Stomach smooth muscle (tissue), 2 donors: ENCODE measurements around the gene HHAT.

Experiments
- H3K27ac ChIP-seq: one replicate; pipeline ENCODE4 v1.7.0; 2013; ENCODE audit warnings: mild to moderate bottlenecking, low read length, inconsistent platforms
- H3K27me3 ChIP-seq, 2 donors: one replicate each; pipeline ENCODE4 v1.7.0; 2013; ENCODE audit warnings: low read length in 2 of 2; ENCODE audit not compliant: insufficient read depth in 2 of 2, control insufficient read depth in 1 of 2
- H3K36me3 ChIP-seq, 2 donors: one replicate each; pipeline ENCODE4 v1.7.0; 2013; ENCODE audit warnings: low read length in 2 of 2; ENCODE audit not compliant: control insufficient read depth in 2 of 2, insufficient read depth in 2 of 2
- H3K4me1 ChIP-seq: one replicate; pipeline ENCODE4 v1.7.0; 2013; ENCODE audit warnings: low read length; ENCODE audit not compliant: control insufficient read depth, insufficient read depth
- H3K4me3 ChIP-seq, 2 donors: one replicate each; pipeline ENCODE4 v1.7.0; 2013; ENCODE audit warnings: low read length in 2 of 2
- H3K9ac ChIP-seq, 2 donors: one replicate each; pipeline ENCODE4 v1.7.0; 2013; ENCODE audit warnings: low read length in 2 of 2, mild to moderate bottlenecking in 1 of 2
- H3K9me3 ChIP-seq, 2 donors: one replicate each; pipeline ENCODE4 v1.7.0; 2013; ENCODE audit warnings: low read length in 2 of 2; ENCODE audit not compliant: control insufficient read depth in 2 of 2
- donor health status: healthy.
- donor health status: Pancreatic carcinoma.

The HHAT gene

DNA sequence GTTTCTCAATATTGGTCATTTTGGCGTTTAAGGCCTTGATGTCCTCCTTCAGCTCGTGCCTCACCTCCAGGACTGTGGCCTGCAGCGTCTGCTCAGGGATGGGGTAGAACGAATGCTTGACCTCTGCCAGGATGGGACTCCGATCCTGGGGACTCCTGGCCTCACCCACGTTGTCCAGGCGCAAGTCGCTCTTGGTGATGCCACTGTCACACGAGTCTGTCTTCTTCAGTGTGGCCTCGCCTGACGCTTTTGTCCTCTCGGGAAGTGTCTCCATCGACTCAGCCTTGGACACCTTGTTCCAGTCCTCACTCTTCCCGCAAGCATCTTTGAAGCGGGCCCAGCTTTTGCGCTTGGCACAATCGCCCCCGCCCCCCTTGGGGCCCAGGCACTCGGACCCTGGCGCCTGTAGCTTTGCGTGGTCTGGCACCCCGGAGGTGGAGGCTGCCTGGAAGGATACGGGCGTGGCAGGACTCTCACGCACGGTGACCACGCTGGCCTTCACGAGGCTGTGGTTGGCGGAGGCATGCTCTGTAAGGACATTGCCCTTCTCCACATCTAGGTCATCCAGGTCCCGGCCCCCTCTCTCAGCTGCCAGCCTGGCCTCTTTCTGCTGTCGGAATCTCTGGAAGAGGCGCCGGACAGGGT is 354.8 kb downstream of the HHAT start:
- Histone ChIP-seq H3K4me3 (no peak overlapping the region), H3K27me3 (no peaks in the 10 kb centered on the region), H3K27ac (no peak overlapping the region), H3K4me1 (peaks cover 2% of the 10 kb centered on the region), H3K36me3 (peaks cover 0 to 2% of the 10 kb centered on the region in 2 donors), H3K9ac (no peak overlapping the region), H3K9me3 (no peaks in the 10 kb centered on the region)

DNA sequence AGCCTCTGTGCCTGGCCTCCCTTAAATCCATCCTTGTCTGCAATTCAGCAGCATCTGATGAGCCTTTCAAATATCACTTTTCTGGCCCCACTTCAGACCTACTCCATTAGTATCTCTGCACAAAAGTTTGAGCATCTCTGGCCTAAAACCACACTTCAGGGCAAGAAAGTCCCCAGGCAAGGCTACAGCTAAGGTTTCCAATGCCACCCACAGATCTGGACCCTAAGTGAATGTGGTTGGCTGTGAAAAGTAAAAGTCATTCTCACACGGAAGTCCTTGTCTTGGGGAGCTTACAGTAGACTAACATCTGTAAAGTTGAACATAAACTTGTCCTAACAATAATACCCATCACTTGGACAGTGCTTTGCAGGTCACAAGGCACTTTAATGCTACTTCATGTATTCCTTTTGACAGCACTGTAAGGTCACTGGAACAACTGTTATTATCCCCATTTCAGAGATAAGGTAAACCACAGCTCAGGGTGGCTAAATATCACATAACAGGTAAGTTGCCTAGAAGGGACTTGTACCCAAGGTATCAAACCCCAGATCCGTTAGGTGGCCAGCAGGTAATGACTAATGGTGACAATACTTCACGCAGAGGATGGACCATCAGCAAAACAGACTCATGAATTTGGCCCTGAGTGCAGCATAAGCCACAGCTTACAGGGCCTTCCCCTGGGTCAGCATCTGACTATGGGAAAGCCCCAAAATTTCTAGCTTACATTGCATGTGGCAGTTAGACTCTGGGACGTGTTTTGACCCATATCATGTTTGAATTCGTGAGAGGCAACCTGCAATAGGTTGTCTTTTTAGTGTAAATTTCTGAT is 356.0 kb downstream of the HHAT start:
- Histone ChIP-seq H3K9me3 (no peaks in the 10 kb centered on the region), H3K27ac (no peak overlapping the region), H3K4me3 (no peak overlapping the region), H3K9ac (no peak overlapping the region), H3K36me3 (peaks cover 0 to 2% of the 10 kb centered on the region in 2 donors), H3K27me3 (no peaks in the 10 kb centered on the region), H3K4me1 (peaks cover 8% of the 10 kb centered on the region)

DNA sequence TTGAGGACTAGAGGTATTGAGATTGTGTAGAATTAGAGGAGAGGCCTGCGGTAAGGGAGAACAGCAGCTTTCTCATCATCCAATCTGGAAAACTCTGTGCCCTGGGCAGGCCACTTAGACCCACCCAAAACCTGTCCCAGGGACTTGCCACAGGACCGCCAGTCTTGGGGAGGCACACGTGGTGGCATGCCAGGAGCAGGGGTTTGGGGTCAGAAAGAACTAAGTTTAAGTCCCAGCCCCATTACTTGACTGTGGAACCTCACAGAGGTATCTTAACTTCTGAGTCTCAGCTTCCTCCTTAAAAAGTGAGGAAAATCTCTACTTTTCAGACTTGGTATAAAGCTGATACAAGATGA is 356.6 kb downstream of the HHAT start:
- peaks cover 0 to 2% of the 10 kb centered on the region in 2 donors for H3K36me3 ChIP-seq

DNA sequence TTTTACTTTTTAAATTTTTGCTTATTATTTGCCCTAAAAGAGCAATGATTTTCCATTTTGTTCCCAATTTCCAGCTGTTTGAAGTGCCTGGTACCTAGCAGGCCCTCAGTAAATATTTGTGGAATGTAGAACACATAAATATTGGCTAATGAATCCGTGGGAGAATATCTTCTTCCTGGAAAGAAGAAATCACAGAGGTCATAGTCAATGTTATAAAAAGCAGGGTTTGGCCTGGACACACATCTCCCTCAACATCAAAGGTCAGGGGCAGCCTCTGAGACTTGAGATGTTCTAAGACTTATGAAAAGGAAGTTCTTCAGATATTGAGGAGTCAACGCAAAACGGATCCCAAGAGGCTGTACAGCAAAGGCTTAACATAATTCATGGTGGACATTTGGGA is 358.1 kb downstream of the HHAT start:
- Histone ChIP-seq H3K27ac (no peak overlapping the region), H3K4me1 (peaks cover 8% of the 10 kb centered on the region), H3K27me3 (no peaks in the 10 kb centered on the region), H3K9ac (no peak overlapping the region), H3K4me3 (no peak overlapping the region), H3K36me3 (no peaks in the 10 kb centered on the region), H3K9me3 (no peaks in the 10 kb centered on the region)

More for the DNA sequence above, 356.6 kb downstream of the HHAT start:
- H3K27me3 ChIP-seq = no peaks in the 10 kb centered on the region
- H3K4me3 ChIP-seq = no peak overlapping the region
- peaks cover 8% of the 10 kb centered on the region for H3K4me1 ChIP-seq
- H3K9ac ChIP-seq = no peak overlapping the region
- H3K27ac ChIP-seq = no peak overlapping the region
- H3K9me3 ChIP-seq = no peaks in the 10 kb centered on the region

DNA sequence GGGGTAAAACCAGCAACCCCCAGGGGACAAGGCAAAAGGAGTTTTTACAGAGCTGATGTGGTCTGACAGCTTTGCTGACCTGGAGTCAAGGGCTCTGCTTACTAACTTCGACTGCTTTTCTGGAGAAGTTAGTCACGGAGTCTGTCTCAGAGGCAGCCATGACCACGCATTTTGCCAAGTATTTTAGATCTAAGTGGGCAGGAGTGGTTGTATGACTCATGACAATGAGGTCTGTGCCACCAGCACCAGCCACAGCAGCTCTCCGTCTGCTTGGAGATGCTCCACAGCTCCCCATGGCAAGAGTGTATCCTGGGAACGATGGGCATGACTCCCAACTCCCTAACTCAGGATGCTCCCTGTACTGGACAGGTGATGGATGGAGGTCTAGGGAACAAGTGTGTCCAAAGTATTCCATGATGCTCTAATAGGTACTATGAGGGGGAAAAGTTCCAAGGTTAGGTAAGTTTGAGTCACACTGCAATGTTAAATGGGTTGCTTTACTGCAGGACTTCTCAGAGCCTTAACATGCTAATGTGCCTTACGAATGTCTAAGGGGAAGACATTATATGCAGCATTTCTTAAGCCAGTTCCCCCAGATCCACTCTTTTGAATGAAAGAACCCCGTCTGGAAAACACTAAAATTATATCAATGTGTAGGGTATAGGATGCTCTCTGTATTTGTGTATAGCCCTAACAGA is 359.0 kb downstream of the HHAT start:
- Histone ChIP-seq H3K27ac (no peak overlapping the region), H3K27me3 (no peaks in the 10 kb centered on the region), H3K4me3 (no peak overlapping the region), H3K4me1 (peaks cover 8% of the 10 kb centered on the region), H3K36me3 (no peaks in the 10 kb centered on the region), H3K9ac (no peak overlapping the region), H3K9me3 (no peaks in the 10 kb centered on the region)

DNA sequence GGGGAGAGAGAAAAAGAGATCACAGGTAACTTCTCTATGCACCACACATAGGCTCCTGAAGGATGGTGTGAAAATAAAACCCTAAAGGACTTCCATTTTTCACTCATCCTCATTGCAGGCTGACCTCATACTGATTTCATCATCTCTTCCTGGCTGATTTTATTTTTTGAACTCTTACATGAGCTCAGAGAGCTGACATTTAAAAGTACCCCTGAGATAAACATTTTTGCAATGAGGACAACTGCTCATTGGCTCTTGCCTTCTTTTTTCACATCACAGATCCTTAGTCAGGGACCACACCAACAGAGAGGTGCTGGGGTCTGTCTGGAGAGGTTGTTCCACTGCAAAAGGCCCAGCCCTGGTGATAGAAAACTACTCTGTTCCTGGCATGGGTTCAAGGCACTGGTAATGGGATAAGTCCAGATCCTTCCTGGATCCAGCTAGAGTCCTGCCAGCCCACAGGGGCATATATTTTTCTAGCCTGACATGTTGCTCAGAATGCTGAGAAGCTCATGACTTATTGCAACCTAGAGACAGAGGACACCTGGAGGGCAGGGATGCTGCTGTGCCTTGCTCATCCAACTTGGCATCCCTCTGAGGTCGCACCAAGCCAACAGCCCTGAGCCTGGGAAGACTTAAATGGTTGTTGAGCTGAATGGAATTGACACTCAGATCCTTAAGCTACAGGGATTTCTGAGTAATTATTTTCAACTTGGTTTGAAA is 360.0 kb downstream of the HHAT start:
- Histone ChIP-seq H3K27ac (no peak overlapping the region), H3K9ac (no peak overlapping the region), H3K4me1 (peaks cover 8% of the 10 kb centered on the region), H3K9me3 (no peaks in the 10 kb centered on the region), H3K27me3 (no peaks in the 10 kb centered on the region), H3K36me3 (no peaks in the 10 kb centered on the region), H3K4me3 (no peak overlapping the region)

DNA sequence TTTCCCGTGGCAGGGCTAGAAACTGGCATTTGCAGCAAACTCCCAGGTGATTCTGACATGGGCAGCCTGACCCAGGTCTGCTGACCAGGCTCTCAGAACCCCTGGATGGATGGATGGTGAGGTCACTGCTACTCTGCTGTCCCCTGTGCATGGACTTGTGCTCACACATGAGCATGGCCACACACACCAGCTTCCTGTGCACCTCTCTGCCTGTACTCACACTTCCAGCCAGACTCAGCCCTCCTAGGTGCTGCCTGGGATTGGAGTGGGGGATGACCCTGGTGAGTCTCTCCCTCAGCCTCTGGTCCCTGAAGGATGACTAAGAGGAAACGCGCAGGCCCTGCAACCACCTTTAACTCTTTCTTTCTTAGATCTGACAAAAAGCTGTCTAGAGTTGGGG is 361.1 kb downstream of the HHAT start:
- Histone ChIP-seq H3K4me3 (no peak overlapping the region), H3K9ac (no peak overlapping the region), H3K36me3 (no peaks in the 10 kb centered on the region), H3K27ac (no peak overlapping the region), H3K27me3 (peaks cover 0 to under 1% of the 10 kb centered on the region in 2 donors), H3K4me1 (peaks cover 8% of the 10 kb centered on the region), H3K9me3 (no peaks in the 10 kb centered on the region)

DNA sequence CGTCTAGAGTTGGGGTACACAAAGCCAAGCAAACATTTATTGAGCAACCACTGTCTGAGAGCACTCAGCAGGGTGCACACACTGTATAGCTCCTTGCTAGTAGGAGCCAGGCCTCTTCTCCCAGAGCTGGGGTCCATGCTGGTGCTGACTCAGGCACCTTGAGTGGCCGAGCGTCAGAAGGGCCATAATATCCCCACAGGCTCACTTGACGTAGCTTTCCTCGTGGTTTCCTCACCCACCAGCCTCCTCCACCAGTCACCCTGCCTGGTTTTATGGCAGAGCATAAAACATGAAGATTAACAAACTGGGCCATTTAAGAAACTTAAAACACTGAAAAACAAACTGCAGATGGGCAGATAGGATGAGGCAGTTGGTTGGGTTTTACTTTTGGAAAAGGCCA is 361.5 kb downstream of the HHAT start:
- H3K36me3 ChIP-seq = no peaks in the 10 kb centered on the region
- H3K27ac ChIP-seq = no peak overlapping the region
- no peak overlapping the region for H3K4me3 ChIP-seq
- H3K9ac ChIP-seq = no peak overlapping the region
- H3K4me1 ChIP-seq = peaks cover 8% of the 10 kb centered on the region
- H3K9me3 ChIP-seq = no peaks in the 10 kb centered on the region
- H3K27me3 ChIP-seq = peaks cover 0 to 3% of the 10 kb centered on the region in 2 donors

DNA sequence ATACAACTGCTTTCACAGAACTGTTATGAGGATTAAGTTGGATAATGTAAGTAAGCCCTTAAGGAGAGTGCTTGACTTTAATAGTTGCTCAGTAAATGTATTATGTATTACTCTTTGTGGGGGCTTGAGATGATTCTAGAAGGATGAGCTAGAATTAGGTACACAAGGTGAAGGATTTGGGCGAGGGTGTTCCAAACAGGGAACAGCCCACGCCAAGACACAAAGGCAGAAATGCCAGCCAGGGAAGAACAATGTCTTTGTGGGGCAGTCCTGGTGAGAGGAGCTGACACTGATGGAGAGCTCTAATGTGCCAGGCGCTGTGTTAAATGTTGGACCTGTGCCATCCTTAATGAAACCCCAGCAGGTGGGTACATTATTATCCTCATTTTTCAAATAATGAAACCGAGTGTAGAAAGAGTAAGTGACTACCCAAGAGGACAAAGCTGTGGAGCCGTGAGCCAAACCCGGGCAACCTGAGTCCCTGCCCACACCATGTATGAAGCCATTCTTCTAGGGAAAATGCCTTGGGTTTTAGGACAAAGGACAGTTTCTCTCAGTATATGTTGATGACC is 362.4 kb downstream of the HHAT start:
- Histone ChIP-seq H3K36me3 (no peaks in the 10 kb centered on the region), H3K9me3 (no peaks in the 10 kb centered on the region), H3K9ac (no peak overlapping the region), H3K4me1 (peaks cover 8% of the 10 kb centered on the region), H3K27ac (no peak overlapping the region), H3K27me3 (peaks cover 0 to 3% of the 10 kb centered on the region in 2 donors), H3K4me3 (no peak overlapping the region)

DNA sequence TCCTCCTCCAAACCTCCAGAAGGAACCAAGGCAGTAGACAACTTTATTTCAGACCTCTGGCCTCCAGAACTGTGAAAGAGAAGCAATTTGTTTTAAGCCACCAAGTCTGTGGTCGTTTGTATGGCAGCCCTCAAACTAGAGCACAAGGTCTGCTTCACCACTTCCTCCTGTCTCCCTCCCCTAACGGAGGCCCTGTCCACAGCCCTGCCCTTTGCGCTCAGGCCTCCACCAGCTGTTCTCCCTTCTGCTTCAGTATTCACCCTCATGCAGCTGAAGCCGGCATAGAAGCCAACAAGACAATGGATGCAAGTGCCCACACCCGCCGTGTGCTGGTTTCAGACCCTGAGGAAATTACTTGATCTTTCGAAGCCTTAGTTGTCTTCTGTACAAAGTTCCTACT is 364.1 kb downstream of the HHAT start:
- no peak overlapping the region for H3K4me3 ChIP-seq
- peaks cover 0 to 3% of the 10 kb centered on the region in 2 donors for H3K27me3 ChIP-seq
- H3K36me3 ChIP-seq = no peaks in the 10 kb centered on the region
- no peaks in the 10 kb centered on the region for H3K9me3 ChIP-seq
- peaks cover 8% of the 10 kb centered on the region for H3K4me1 ChIP-seq
- no peak overlapping the region for H3K9ac ChIP-seq
- H3K27ac ChIP-seq = no peak overlapping the region
